ENCODE data around the gene KAT6B.
"Not testable (repeated sequence)": the region's sequence is repeated elsewhere in the genome, so short reads cannot be mapped to it uniquely, and the experiment has no call there.

The KAT6B gene

GRCh38 chr10:75034131-75034512 is 207.7 kb downstream of the KAT6B start:
- DNase-seq (ENCODE audit: low spot score): no peak

GRCh38 chr10:75034714-75035258 is 208.4 kb downstream of the KAT6B start:
- DNase-seq (ENCODE audit: low spot score): no peak

GRCh38 chr10:75035975-75036708 is 209.7 kb downstream of the KAT6B start:
- no peak for DNase-seq (ENCODE audit: low spot score)

- no peak for DNase-seq (ENCODE audit: low spot score)
These were observed 211.1 kb downstream of the KAT6B start for GRCh38 chr10:75037171-75038153.

GRCh38 chr10:75038335-75038734 is 211.9 kb downstream of the KAT6B start:
- DNase-seq (ENCODE audit: low spot score): no peak

GRCh38 chr10:75040576-75040975 is 214.2 kb downstream of the KAT6B start:
- no peak for DNase-seq (ENCODE audit: low spot score)

GRCh38 chr10:75042292-75042974 is 216.0 kb downstream of the KAT6B start:
- no peak for DNase-seq (ENCODE audit: low spot score)

- DNase-seq (ENCODE audit: low spot score): no peak
These were observed 217.1 kb downstream of the KAT6B start for GRCh38 chr10:75043256-75044131.

- DNase-seq (ENCODE audit: low spot score): no peak
These were observed 222.3 kb downstream of the KAT6B start for GRCh38 chr10:75048669-75049098.

GRCh38 chr10:75049316-75050148 is 223.1 kb downstream of the KAT6B start:
- no peak for DNase-seq (ENCODE audit: low spot score)

GRCh38 chr10:75050149-75050919 is 223.9 kb downstream of the KAT6B start:
- DNase-seq (ENCODE audit: low spot score): no peak

GRCh38 chr10:75051308-75051707 is 224.9 kb downstream of the KAT6B start:
- DNase-seq (ENCODE audit: low spot score): no peak

GRCh38 chr10:75055896-75056406 is 229.6 kb downstream of the KAT6B start:
- not testable (repeated sequence) for DNase-seq (ENCODE audit: low spot score)

GRCh38 chr10:75057680-75058079 is 231.3 kb downstream of the KAT6B start:
- DNase-seq (ENCODE audit: low spot score): no peak

- DNase-seq (ENCODE audit: low spot score): no peak
These were observed 231.8 kb downstream of the KAT6B start for GRCh38 chr10:75058161-75058560.

- no peak for DNase-seq (ENCODE audit: low spot score)
These were observed 235.5 kb downstream of the KAT6B start for GRCh38 chr10:75061709-75062505.

GRCh38 chr10:75062506-75063299 is 236.3 kb downstream of the KAT6B start:
- peak; percentile 34 for DNase-seq (ENCODE audit: low spot score)

All from SK-N-DZ (cell line).